GM23248 (cell line): ENCODE data around the gene KAT8. TPM values are rescaled to one million over a fixed set of nuclear protein-coding genes. Genes with fewer than 3 reads are reported as not detected.

Source experiments
- DNase-seq: peaks from one replicate; pipeline ENCODE4 v3.0.0-alpha.2; 2015
- H2AFZ ChIP-seq: fragments of 200-600 bp; sonication (generic); 2 replicates; pipeline ENCODE4 v1.6.1; 2016; ENCODE audit warnings: antibody characterized with exemption
- H3F3A ChIP-seq: fragments of 200-600 bp; sonication (generic); 2 replicates; pipeline ENCODE4 v1.6.1; 2016; ENCODE audit warnings: mild to moderate bottlenecking, antibody characterized with exemption, mixed run types; ENCODE audit not compliant: insufficient read depth
- H3K27ac ChIP-seq: fragments of 200-600 bp; sonication (generic); 2 replicates; pipeline ENCODE4 v1.5.1; 2016; ENCODE audit warnings: mild to moderate bottlenecking
- H3K27me3 ChIP-seq: fragments of 200-600 bp; sonication (generic); replicated peaks from 2 replicates; pipeline ENCODE4 v1.6.1; 2016; ENCODE audit warnings: mild to moderate bottlenecking; ENCODE audit not compliant: insufficient read depth
- H3K36me3 ChIP-seq: fragments of 200-600 bp; sonication (generic); 2 replicates; pipeline ENCODE4 v1.6.1; 2016; ENCODE audit warnings: low read depth, mild to moderate bottlenecking
- H3K4me1 ChIP-seq: fragments of 200-600 bp; sonication (generic); 2 replicates; pipeline ENCODE4 v1.6.1; 2016; ENCODE audit warnings: mild to moderate bottlenecking; ENCODE audit not compliant: insufficient read depth
- H3K4me2 ChIP-seq: fragments of 200-600 bp; sonication (generic); one replicate; pipeline ENCODE4 v1.6.1; 2016; ENCODE audit warnings: mild to moderate bottlenecking; ENCODE audit not compliant: unreplicated experiment
- H3K4me3 ChIP-seq: fragments of 200-600 bp; sonication (generic); 2 replicates; pipeline ENCODE4 v1.5.1; 2016; ENCODE audit warnings: mild to moderate bottlenecking
- H3K79me2 ChIP-seq: fragments of 200-600 bp; sonication (generic); 2 replicates; pipeline ENCODE4 v1.6.1; 2016; ENCODE audit warnings: mild to moderate bottlenecking; ENCODE audit not compliant: insufficient read depth
- H3K9ac ChIP-seq: fragments of 200-600 bp; sonication (generic); 2 replicates; pipeline ENCODE4 v1.6.1; 2016; ENCODE audit warnings: mild to moderate bottlenecking
- H3K9me2 ChIP-seq: fragments of 200-600 bp; sonication (generic); 2 replicates; pipeline ENCODE4 v1.6.1; 2016; ENCODE audit warnings: mixed run types, mild to moderate bottlenecking, moderate library complexity; ENCODE audit not compliant: insufficient read depth
- H3K9me3 ChIP-seq: fragments of 200-600 bp; sonication (generic); one replicate; pipeline ENCODE4 v1.6.1; 2017; ENCODE audit warnings: low read depth
- H4K20me1 ChIP-seq: fragments of 200-600 bp; sonication (generic); 2 replicates; pipeline ENCODE4 v1.6.0; 2016; ENCODE audit not compliant: insufficient read depth
- EZH2 ChIP-seq: fragments of 200-600 bp; sonication (generic); IDR thresholded peaks from 2 replicates; pipeline ENCODE4 v1.6.1; 2018; ENCODE audit warnings: antibody characterized with exemption, mild to moderate bottlenecking; ENCODE audit not compliant: insufficient read depth, poor library complexity, severe bottlenecking
- EZH2phosphoT487 ChIP-seq: fragments of 200-600 bp; sonication (generic); IDR thresholded peaks from 2 replicates; pipeline ENCODE4 v1.6.1; 2018; ENCODE audit warnings: antibody characterized with exemption, moderate library complexity, mild to moderate bottlenecking, low read depth; ENCODE audit not compliant: insufficient read depth
- WGBS, 2 experiments: methylation state at CpG; one replicate each; pipeline ENCODE4 v1.1.6; 2015 to 2017; ENCODE audit warnings: low lambda C conversion rate in 2 of 2, low coverage in 1 of 2; ENCODE audit errors: missing lambda C conversion rate in 2 of 2; 5-methylcytosine and 5-hydroxymethylcytosine counted together
- in situ Hi-C: fragments of 300-500 bp; cut with MboI; formaldehyde crosslinking; loops from 2 replicates; pipeline ENCODE4 v1.15.0; 2020
- polyA plus RNA-seq: library from polyadenylated mRNA; unstranded; fragments of >200 nt; fragmentation: Nextera tagmentation; extraction: Ambion mirVana; gene quantifications from 2 replicates; pipeline ENCODE4 v1.2.1, GENCODE V29; 2016
- total RNA-seq: library from RNA; depleted of rRNA; stranded (reverse); fragments of >200 nt; shearing (Covaris generic); gene quantifications from 2 replicates; pipeline ENCODE4 v1.2.3, GENCODE V29; 2014

KAT8 gene
- total and polyA plus RNA-seq, 2 experiments from 2014 or later, result 18.4 to 50.9 TPM

GRCh38 chr16:31147574-31147973 lies 30.1 kb downstream of the KAT8 start:
- Histone ChIP-seq H4K20me1 (no peaks in the 10 kb centered on the region), H3K36me3 (no peaks in the 10 kb centered on the region), H3K27me3 (peaks cover 25% of the 10 kb centered on the region), H3K9me3 (no peaks in the 10 kb centered on the region), H3K9ac (no peak overlapping the region), H3K27ac (no peak overlapping the region), H3K4me3 (no peak overlapping the region), H2AFZ (no peak overlapping the region), H3F3A (no peaks in the 10 kb centered on the region), H3K9me2 (no peaks in the 10 kb centered on the region), H3K4me1 (no peaks in the 10 kb centered on the region), H3K4me2 (no peak overlapping the region), H3K79me2 (no peaks in the 10 kb centered on the region)
- in situ Hi-C loops, result no loop called here
- WGBS, 2 experiments, result 80 to 85% methylated on average over 3 of the region's 3 CpGs
- DNase-seq, result no peak
- no peak for TF ChIP-seq EZH2
- no peak for TF ChIP-seq EZH2phosphoT487

GRCh38 chr16:31148281-31148728 lies 30.8 kb downstream of the KAT8 start:
- H3K4me2 ChIP-seq, result no peak overlapping the region
- H2AFZ ChIP-seq, result no peak overlapping the region
- WGBS, 2 experiments, result 15 to 21% methylated on average over 26 to 36 of the region's 40 CpGs

GRCh38 chr16:31148896-31149295 lies 31.4 kb downstream of the KAT8 start:
- no peak overlapping the region for H3K27ac ChIP-seq
- H2AFZ ChIP-seq, result no peak overlapping the region
- H3K4me3 ChIP-seq, result no peak overlapping the region
- H3K27me3 ChIP-seq, result peaks cover 25% of the 10 kb centered on the region
- H3K36me3 ChIP-seq, result no peaks in the 10 kb centered on the region
- no peaks in the 10 kb centered on the region for H3K4me1 ChIP-seq
- H3K9ac ChIP-seq, result no peak overlapping the region
- no peaks in the 10 kb centered on the region for H3K79me2 ChIP-seq
- in situ Hi-C loops, result no loop called here
- no peak for DNase-seq
- no peaks in the 10 kb centered on the region for H3F3A ChIP-seq
- H4K20me1 ChIP-seq, result no peaks in the 10 kb centered on the region
- H3K9me3 ChIP-seq, result no peaks in the 10 kb centered on the region
- WGBS, 2 experiments, result 76 to 86% methylated on average over 17 to 25 of the region's 25 CpGs
- H3K9me2 ChIP-seq, result no peaks in the 10 kb centered on the region
- no peak overlapping the region for H3K4me2 ChIP-seq
- TF ChIP-seq EZH2phosphoT487, result no peak
- TF ChIP-seq EZH2, result no peak

More at GRCh38 chr16:31148281-31148728, 30.8 kb downstream of the KAT8 start:
- no peak overlapping the region for H3K4me3 ChIP-seq
- no peaks in the 10 kb centered on the region for H3K9me2 ChIP-seq
- no peak for DNase-seq
- no peak for TF ChIP-seq EZH2
- no peak for TF ChIP-seq EZH2phosphoT487
- no peaks in the 10 kb centered on the region for H3K4me1 ChIP-seq
- no peak overlapping the region for H3K27ac ChIP-seq
- H3K27me3 ChIP-seq, result peaks cover 25% of the 10 kb centered on the region
- H3K79me2 ChIP-seq, result no peaks in the 10 kb centered on the region
- in situ Hi-C loops, result no loop called here
- H3K36me3 ChIP-seq, result no peaks in the 10 kb centered on the region
- no peaks in the 10 kb centered on the region for H3F3A ChIP-seq
- no peaks in the 10 kb centered on the region for H3K9me3 ChIP-seq
- H4K20me1 ChIP-seq, result no peaks in the 10 kb centered on the region
- no peak overlapping the region for H3K9ac ChIP-seq

- Histone ChIP-seq H3K79me2 (no peaks in the 10 kb centered on the region), H3K4me3 (no peak overlapping the region), H4K20me1 (no peaks in the 10 kb centered on the region), H3K27ac (no peak overlapping the region), H3F3A (no peaks in the 10 kb centered on the region), H3K9me2 (no peaks in the 10 kb centered on the region), H2AFZ (no peak overlapping the region), H3K4me2 (no peak overlapping the region), H3K27me3 (peaks cover 25% of the 10 kb centered on the region), H3K36me3 (no peaks in the 10 kb centered on the region), H3K9ac (no peak overlapping the region), H3K9me3 (no peaks in the 10 kb centered on the region), H3K4me1 (no peaks in the 10 kb centered on the region)
- TF ChIP-seq EZH2phosphoT487 (no peak), EZH2 (no peak)
- DNase-seq, result no peak
- 55 to 57% methylated on average over 5 of the region's 5 CpGs for WGBS, 2 experiments
- in situ Hi-C loops, result no loop called here
Measured at GRCh38 chr16:31149332-31149731, 31.9 kb downstream of the KAT8 start.
